OCI-LY7 (cell line): ENCODE data around the gene WASF2.

Experiments
- EZH2phosphoT487 ChIP-seq: fragments of 200-600 bp; sonication (generic); IDR thresholded peaks from 2 replicates; pipeline ENCODE4 v1.6.1; 2018; ENCODE audit warnings: low read depth, borderline replicate concordance, mild to moderate bottlenecking, mixed run types, antibody characterized with exemption, low read length, moderate library complexity, mixed read lengths
- TF ChIP-seq, protein P1 (sequence below): fragments of 200-600 bp; sonication (generic); conservative IDR thresholded peaks from 2 replicates; pipeline ENCODE4 v1.5.1; 2014; ENCODE audit warnings: mild to moderate bottlenecking, antibody characterized with exemption, low read length, moderate library complexity, mixed read lengths

DNA sequence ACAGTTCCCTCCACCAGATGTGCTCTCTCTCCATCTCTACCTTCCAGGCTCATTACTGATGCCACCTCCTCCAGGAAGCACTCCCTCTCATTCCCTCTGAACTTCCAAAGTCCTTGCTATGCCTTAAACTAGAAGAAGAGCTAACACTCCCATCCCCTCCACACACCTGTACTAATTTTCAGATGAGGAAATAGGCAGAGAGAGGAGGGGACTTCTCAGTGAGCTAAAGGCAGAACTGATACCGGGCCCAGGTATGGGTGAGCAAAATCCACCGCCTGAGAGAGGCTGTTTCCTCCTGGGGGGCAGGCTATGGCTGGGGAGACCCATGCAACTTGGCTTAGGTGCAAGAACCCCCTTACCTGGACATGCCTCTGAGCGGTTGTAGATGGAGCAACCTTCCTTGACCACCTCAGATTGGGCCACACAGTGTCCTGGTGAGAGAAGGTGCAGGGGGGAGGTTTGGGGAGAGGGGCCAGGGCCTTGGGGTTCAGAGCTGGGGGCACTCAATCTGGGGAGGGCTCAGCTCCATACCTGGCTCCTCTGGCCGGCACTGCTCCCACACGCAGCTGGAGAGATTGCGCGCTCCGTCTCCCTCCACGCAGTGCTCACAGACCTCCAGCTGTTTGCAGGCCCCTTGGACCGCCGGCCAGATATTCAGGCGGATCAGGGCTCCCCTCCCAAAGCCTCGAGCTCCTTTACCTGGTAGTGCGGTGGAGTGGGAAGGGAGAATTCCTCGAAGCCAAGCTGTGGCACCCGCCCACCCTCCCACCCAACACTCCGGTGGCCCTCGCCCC lies 107.8 kb downstream of the WASF2 start:
- TF ChIP-seq EZH2phosphoT487, result no peak
- TF ChIP-seq, protein P1, sequence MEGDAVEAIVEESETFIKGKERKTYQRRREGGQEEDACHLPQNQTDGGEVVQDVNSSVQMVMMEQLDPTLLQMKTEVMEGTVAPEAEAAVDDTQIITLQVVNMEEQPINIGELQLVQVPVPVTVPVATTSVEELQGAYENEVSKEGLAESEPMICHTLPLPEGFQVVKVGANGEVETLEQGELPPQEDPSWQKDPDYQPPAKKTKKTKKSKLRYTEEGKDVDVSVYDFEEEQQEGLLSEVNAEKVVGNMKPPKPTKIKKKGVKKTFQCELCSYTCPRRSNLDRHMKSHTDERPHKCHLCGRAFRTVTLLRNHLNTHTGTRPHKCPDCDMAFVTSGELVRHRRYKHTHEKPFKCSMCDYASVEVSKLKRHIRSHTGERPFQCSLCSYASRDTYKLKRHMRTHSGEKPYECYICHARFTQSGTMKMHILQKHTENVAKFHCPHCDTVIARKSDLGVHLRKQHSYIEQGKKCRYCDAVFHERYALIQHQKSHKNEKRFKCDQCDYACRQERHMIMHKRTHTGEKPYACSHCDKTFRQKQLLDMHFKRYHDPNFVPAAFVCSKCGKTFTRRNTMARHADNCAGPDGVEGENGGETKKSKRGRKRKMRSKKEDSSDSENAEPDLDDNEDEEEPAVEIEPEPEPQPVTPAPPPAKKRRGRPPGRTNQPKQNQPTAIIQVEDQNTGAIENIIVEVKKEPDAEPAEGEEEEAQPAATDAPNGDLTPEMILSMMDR, result no peak
